Parathyroid adenoma (tissue), 2 donors: ENCODE measurements around the gene SPEG.

Experiments
- H2AFZ ChIP-seq: fragments of 300-600 bp; sonication (generic); one replicate; pipeline ENCODE4 v1.7.0; 2017; ENCODE audit warnings: antibody characterized with exemption, mild to moderate bottlenecking
- H3K27ac ChIP-seq: fragments of 300-600 bp; sonication (generic); one replicate; pipeline ENCODE4 v1.7.0; 2017
- H3K27me3 ChIP-seq: fragments of 300-600 bp; sonication (generic); one replicate; pipeline ENCODE4 v1.7.0; 2017; ENCODE audit warnings: low read length; ENCODE audit not compliant: control insufficient read depth, insufficient read depth
- H3K36me3 ChIP-seq: fragments of 300-600 bp; sonication (generic); one replicate; pipeline ENCODE4 v1.7.0; 2017; ENCODE audit warnings: low read length; ENCODE audit not compliant: control insufficient read depth, insufficient read depth
- H3K4me1 ChIP-seq: fragments of 300-600 bp; sonication (generic); one replicate; pipeline ENCODE4 v1.7.0; 2017; ENCODE audit warnings: control low read depth
- H3K4me2 ChIP-seq: fragments of 300-600 bp; sonication (generic); one replicate; pipeline ENCODE4 v1.7.0; 2017; ENCODE audit warnings: low read length
- H3K4me3 ChIP-seq: fragments of 300-600 bp; sonication (generic); one replicate; pipeline ENCODE4 v1.7.0; 2017; ENCODE audit warnings: low read depth, low read length
- H3K79me2 ChIP-seq: fragments of 300-600 bp; sonication (generic); one replicate; pipeline ENCODE4 v1.7.0; 2017; ENCODE audit warnings: control low read depth
- H3K9ac ChIP-seq: fragments of 300-600 bp; sonication (generic); one replicate; pipeline ENCODE4 v1.7.0; 2017; ENCODE audit warnings: mild to moderate bottlenecking
- H3K9me3 ChIP-seq: fragments of 300-600 bp; sonication (generic); one replicate; pipeline ENCODE4 v1.7.0; 2017; ENCODE audit warnings: low read length; ENCODE audit not compliant: control insufficient read depth
- TF ChIP-seq, protein P1 (sequence below): fragments of 300-600 bp; sonication (generic); IDR thresholded peaks from one replicate; pipeline ENCODE4 v1.7.0; 2017; ENCODE audit warnings: antibody characterized with exemption, mild to moderate bottlenecking
- donor health status: primary hyperparathyroidism.

Gene SPEG

GRCh38 chr2:219508444-219508734 is 73.7 kb downstream of the SPEG start:
- Histone ChIP-seq H3K9me3 (no peaks in the 10 kb centered on the region), H3K4me2 (no peak overlapping the region), H3K79me2 (no peaks in the 10 kb centered on the region), H3K4me3 (no peak overlapping the region), H3K4me1 (peaks cover 8% of the 10 kb centered on the region), H3K36me3 (no peaks in the 10 kb centered on the region), H3K9ac (no peak overlapping the region), H3K27me3 (peaks cover 9% of the 10 kb centered on the region), H3K27ac (no peak overlapping the region), H2AFZ (no peak overlapping the region)
- TF ChIP-seq, protein P1, sequence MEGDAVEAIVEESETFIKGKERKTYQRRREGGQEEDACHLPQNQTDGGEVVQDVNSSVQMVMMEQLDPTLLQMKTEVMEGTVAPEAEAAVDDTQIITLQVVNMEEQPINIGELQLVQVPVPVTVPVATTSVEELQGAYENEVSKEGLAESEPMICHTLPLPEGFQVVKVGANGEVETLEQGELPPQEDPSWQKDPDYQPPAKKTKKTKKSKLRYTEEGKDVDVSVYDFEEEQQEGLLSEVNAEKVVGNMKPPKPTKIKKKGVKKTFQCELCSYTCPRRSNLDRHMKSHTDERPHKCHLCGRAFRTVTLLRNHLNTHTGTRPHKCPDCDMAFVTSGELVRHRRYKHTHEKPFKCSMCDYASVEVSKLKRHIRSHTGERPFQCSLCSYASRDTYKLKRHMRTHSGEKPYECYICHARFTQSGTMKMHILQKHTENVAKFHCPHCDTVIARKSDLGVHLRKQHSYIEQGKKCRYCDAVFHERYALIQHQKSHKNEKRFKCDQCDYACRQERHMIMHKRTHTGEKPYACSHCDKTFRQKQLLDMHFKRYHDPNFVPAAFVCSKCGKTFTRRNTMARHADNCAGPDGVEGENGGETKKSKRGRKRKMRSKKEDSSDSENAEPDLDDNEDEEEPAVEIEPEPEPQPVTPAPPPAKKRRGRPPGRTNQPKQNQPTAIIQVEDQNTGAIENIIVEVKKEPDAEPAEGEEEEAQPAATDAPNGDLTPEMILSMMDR, result no peak

GRCh38 chr2:219508971-219509779 is 74.5 kb downstream of the SPEG start:
- peaks cover 14% of the 10 kb centered on the region for H3K27me3 ChIP-seq
- no peak overlapping the region for H2AFZ ChIP-seq
- no peaks in the 10 kb centered on the region for H3K79me2 ChIP-seq
- TF ChIP-seq, protein P1, result no peak
- no peak overlapping the region for H3K4me3 ChIP-seq
- no peak overlapping the region for H3K4me2 ChIP-seq
- H3K9me3 ChIP-seq, result no peaks in the 10 kb centered on the region
- no peaks in the 10 kb centered on the region for H3K36me3 ChIP-seq
- peaks cover 10% of the 10 kb centered on the region for H3K4me1 ChIP-seq
- no peak overlapping the region for H3K9ac ChIP-seq
- H3K27ac ChIP-seq, result no peak overlapping the region

DNA sequence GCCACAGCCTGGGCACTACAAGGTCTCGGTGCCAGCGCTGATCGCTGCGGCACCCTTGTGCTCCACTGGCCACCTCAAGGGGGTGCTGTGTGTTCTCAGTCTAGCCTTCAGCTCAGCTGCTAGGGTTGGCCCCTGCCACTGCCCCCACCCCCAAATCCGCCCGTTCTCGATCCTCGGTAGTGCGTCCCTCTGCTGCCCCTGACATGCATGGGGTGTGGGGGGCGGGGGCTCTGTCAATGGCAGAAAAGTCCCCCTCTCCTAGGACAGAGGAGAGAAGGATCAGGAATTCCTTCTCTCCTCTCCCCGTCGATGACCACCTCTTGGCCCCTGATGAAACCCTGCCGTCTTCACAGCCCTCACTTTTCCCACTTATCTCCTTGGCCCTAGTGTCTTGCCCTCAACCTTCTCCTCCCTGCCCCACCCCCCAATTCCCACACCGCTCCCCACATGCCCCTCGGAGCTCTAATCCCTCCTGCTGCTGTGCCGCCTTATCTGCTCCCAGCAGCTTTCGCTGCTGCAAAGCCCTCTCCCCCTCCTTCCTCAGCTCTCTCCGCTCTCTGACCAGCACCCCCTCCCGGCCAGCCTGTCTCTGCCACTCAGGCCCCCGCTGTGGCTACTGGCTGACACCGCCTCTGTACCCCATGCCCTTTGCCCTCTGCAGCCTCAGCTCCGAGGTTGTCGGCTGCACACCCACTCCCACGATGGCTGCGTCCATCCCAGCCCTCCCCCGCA is 75.3 kb downstream of the SPEG start:
- H3K4me3 ChIP-seq, result no peak overlapping the region
- H3K9me3 ChIP-seq, result no peaks in the 10 kb centered on the region
- TF ChIP-seq, protein P1, result peak; percentile 56
- peak overlapping the region; percentile 11 for H2AFZ ChIP-seq
- H3K4me1 ChIP-seq, result peaks cover 14% of the 10 kb centered on the region
- H3K27me3 ChIP-seq, result peaks cover 14% of the 10 kb centered on the region
- H3K79me2 ChIP-seq, result no peaks in the 10 kb centered on the region
- no peak overlapping the region for H3K4me2 ChIP-seq
- H3K36me3 ChIP-seq, result no peaks in the 10 kb centered on the region
- no peak overlapping the region for H3K9ac ChIP-seq
- H3K27ac ChIP-seq, result no peak overlapping the region

GRCh38 chr2:219510512-219511135 is 76.0 kb downstream of the SPEG start:
- H3K27ac ChIP-seq, result no peak overlapping the region
- H3K9me3 ChIP-seq, result no peaks in the 10 kb centered on the region
- H3K27me3 ChIP-seq, result peaks cover 14% of the 10 kb centered on the region
- H3K4me3 ChIP-seq, result no peak overlapping the region
- no peaks in the 10 kb centered on the region for H3K36me3 ChIP-seq
- TF ChIP-seq, protein P1, result peak; percentile 22
- peak overlapping the region; percentile 11 for H2AFZ ChIP-seq
- H3K79me2 ChIP-seq, result no peaks in the 10 kb centered on the region
- H3K9ac ChIP-seq, result no peak overlapping the region
- peaks cover 14% of the 10 kb centered on the region for H3K4me1 ChIP-seq
- no peak overlapping the region for H3K4me2 ChIP-seq
